GM10266 (cell line): ENCODE measurements around the gene ANP32D.
"Not testable (repeated sequence)": the region's sequence is repeated elsewhere in the genome, so short reads cannot be mapped to it uniquely, and the experiment has no call there.

Source experiments
- DNase-seq: peaks from one replicate; pipeline ENCODE4 v3.0.0; 2012; ENCODE audit errors: extremely low spot score
- CTCF ChIP-seq: IDR thresholded peaks from 2 replicates; pipeline ENCODE4 v1.5.1; 2012; ENCODE audit warnings: mild to moderate bottlenecking, low read depth; ENCODE audit not compliant: control insufficient read depth, insufficient read depth; ENCODE audit errors: missing control alignments

Gene ANP32D

GRCh38 chr12:48508987-48509386 lies 36.6 kb downstream of the ANP32D start:
- no peak for DNase-seq
- no peak for TF ChIP-seq CTCF

- TF ChIP-seq CTCF = no peak
- DNase-seq = no peak
Observed at GRCh38 chr12:48510111-48510510, 37.8 kb downstream of the ANP32D start.

- TF ChIP-seq CTCF = no peak
- DNase-seq = peak; percentile 52
Observed at GRCh38 chr12:48512855-48513254, 40.5 kb downstream of the ANP32D start.

- no peak for TF ChIP-seq CTCF
- DNase-seq = no peak
Observed at GRCh38 chr12:48514728-48515127, 42.4 kb downstream of the ANP32D start.

GRCh38 chr12:48520381-48520780 lies 48.0 kb downstream of the ANP32D start:
- not testable (repeated sequence) for DNase-seq
